Thyroid gland (tissue), 4 donors: ENCODE measurements around the gene PAPOLG. TPM values are rescaled to one million over a fixed set of nuclear protein-coding genes. Genes with fewer than 3 reads are reported as not detected.

Source experiments
- DNase-seq, 2 donors: peaks; one replicate each; pipeline ENCODE4 v3.0.0-alpha.2; 2019
- H3K27ac ChIP-seq, 3 donors: fragments of 200-600 bp; sonication (generic); 1 replicate in 2 of 3; 2 replicates in 1 of 3; pipeline ENCODE4 v1.5.1; 2016 to 2019; ENCODE audit warnings: mild to moderate bottlenecking in 1 of 3, moderate library complexity in 1 of 3
- H3K27me3 ChIP-seq: fragments of 200-600 bp; sonication (generic); one replicate; pipeline ENCODE4 v1.5.1; 2019
- H3K36me3 ChIP-seq, 2 donors: fragments of 200-600 bp; sonication (generic); one replicate each; pipeline ENCODE4 v1.5.1; 2016 to 2019
- H3K4me1 ChIP-seq, 2 donors: fragments of 200-600 bp; sonication (generic); one replicate each; pipeline ENCODE4 v1.5.1; 2017 to 2019
- H3K4me3 ChIP-seq, 3 donors: fragments of 200-600 bp; sonication (generic); replicated peaks in 1 of 3; 1 replicate in 2 of 3; 2 replicates in 1 of 3; pipeline ENCODE4 v1.5.1; 2016; ENCODE audit warnings: mild to moderate bottlenecking in 1 of 3
- H3K9me3 ChIP-seq: fragments of 200-600 bp; sonication (generic); one replicate; pipeline ENCODE4 v1.5.1; 2017
- POLR2A ChIP-seq, 2 donors: fragments of 450-650 bp; IDR thresholded peaks; one replicate each; pipeline ENCODE4 v1.6.1; 2017; ENCODE audit warnings: antibody characterized with exemption in 2 of 2, mild to moderate bottlenecking in 2 of 2, moderate library complexity in 1 of 2
- WGBS, 2 donors: methylation state at CpG; one replicate each; pipeline ENCODE4 v1.1.5; 2017; 5-methylcytosine and 5-hydroxymethylcytosine counted together
- intact Hi-C: fragments of 100-400 bp; cut with DNase I; formaldehyde crosslinking; loops from one replicate; pipeline ENCODE4 v1.15.1; 2023
- total RNA-seq, 4 donors: library from RNA; depleted of rRNA; stranded (reverse); fragments of >200 nt; gene quantifications; one replicate each; pipeline ENCODE4 v1.2.3, GENCODE V29; 2016
- TF ChIP-seq, protein P1 (sequence below), 6 experiments: fragments of 200-600 bp in 3 of 6; fragments of 450-650 bp in 3 of 6; sonication (generic) in 3 of 6; IDR thresholded peaks; one replicate each; pipeline ENCODE4 v1.5.1; 2016 to 2019; ENCODE audit warnings: antibody characterized with exemption in 6 of 6, mild to moderate bottlenecking in 2 of 6, inconsistent platforms in 1 of 6, moderate library complexity in 1 of 6

Gene PAPOLG
- total RNA-seq, 4 donors from 2014 or later = 37.4 to 63.2 (median 41.4) TPM

DNA sequence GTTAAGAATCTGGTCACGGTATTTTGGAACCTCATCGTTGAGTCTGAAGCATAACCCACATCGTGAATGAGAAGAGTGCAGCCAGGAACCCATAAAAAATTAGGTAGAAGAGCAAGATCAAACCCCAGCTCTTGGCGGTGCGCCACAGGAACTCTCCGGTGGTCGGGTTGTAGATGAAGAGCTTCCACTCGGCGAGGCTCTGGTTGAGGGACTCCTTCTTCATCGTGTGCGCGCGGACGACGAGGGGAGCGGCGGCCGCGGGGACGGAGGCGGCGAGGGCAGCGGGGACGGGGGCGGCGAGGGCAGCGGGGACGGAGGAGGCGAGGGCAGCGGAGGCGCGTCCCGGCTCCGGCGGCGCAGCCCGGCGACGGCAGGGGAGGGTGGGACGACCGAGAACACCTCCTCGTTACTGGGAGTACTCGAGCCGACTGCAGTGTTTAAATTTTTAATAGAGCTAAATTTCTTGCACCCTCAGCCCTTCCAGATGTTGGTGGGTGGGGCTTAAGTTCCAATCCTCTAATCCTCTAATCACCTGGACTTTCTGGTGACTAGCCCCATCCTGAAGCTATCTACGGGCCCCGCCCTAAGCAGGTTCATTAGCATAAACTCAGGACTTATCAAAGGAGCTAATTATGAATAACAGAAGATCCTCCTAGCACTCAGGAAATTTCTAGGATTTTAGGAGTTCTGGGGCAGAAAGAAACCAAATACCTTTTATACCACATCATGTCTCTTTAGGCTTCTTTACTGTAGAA lies 20.4 kb upstream of the PAPOLG start:
- peak; percentile 22 to 26 for DNase-seq
- WGBS, 2 donors = 1 to 3% methylated on average over 9 to 46 of the region's 46 CpGs
- Histone ChIP-seq H3K9me3 (no peaks in the 10 kb centered on the region), H3K36me3 (no peaks in the 10 kb centered on the region), H3K4me1 (no peaks in the 10 kb centered on the region), H3K4me3 (peak overlapping the region in 2 of 3 donors; percentile 28 to 35), H3K27ac (no peak overlapping the region), H3K27me3 (no peaks in the 10 kb centered on the region)
- intact Hi-C loops = no loop called here
- no peak for TF ChIP-seq POLR2A (IDR thresholded peaks at IDR 0.05)
- TF ChIP-seq, protein P1, sequence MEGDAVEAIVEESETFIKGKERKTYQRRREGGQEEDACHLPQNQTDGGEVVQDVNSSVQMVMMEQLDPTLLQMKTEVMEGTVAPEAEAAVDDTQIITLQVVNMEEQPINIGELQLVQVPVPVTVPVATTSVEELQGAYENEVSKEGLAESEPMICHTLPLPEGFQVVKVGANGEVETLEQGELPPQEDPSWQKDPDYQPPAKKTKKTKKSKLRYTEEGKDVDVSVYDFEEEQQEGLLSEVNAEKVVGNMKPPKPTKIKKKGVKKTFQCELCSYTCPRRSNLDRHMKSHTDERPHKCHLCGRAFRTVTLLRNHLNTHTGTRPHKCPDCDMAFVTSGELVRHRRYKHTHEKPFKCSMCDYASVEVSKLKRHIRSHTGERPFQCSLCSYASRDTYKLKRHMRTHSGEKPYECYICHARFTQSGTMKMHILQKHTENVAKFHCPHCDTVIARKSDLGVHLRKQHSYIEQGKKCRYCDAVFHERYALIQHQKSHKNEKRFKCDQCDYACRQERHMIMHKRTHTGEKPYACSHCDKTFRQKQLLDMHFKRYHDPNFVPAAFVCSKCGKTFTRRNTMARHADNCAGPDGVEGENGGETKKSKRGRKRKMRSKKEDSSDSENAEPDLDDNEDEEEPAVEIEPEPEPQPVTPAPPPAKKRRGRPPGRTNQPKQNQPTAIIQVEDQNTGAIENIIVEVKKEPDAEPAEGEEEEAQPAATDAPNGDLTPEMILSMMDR (IDR thresholded peaks at IDR 0.05) = no peak

DNA sequence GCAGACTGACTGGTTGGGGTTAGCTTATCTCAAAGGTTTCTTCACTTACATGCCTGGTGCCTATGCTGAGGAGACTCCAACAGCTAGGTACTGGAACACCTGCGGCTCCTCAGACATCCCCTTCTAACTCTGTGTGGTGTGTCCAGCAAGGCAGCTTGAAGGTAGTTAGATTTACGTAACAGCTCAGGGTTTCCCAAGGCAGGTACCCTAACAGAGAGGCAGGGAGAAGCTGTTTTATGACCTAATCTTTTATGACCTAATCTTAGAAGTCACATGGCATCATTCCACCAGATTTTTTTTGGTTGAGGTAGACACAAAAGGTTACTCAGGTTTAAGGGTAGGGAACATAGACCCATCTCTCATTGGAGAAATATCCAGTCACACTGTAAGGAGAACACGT lies 17.4 kb upstream of the PAPOLG start:
- intact Hi-C loops = no loop called here
- H3K27ac ChIP-seq = no peak overlapping the region
- 66 to 68% methylated on average over 2 to 3 of the region's 3 CpGs for WGBS, 2 donors
- H3K36me3 ChIP-seq = no peaks in the 10 kb centered on the region
- H3K9me3 ChIP-seq = no peaks in the 10 kb centered on the region
- no peaks in the 10 kb centered on the region for H3K27me3 ChIP-seq
- TF ChIP-seq, protein P1 (IDR thresholded peaks at IDR 0.05) = no peak
- TF ChIP-seq POLR2A (IDR thresholded peaks at IDR 0.05) = no peak
- no peak overlapping the region for H3K4me3 ChIP-seq
- DNase-seq = no peak
- no peaks in the 10 kb centered on the region for H3K4me1 ChIP-seq

DNA sequence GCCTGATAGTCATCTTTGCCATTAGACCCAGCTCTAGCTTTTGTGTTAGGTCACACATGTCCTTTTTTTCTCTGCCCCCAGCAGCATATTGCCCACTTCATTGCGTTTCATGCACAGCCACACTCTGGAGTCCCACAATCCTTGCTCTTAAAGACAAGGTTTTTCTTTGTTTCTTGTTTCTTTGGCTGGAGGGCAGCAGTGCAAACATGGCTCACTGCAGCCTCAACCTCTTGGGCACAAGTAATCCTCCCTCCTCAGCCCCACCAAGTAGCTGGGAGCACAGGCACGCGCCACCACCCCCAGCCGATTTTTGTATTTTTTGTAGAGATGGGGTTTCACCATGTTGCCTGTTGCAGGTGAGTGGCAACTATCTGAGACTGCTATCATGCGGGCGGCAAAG lies 16.9 kb upstream of the PAPOLG start:
- intact Hi-C loops = no loop called here
- Histone ChIP-seq H3K36me3 (no peaks in the 10 kb centered on the region), H3K27ac (peak overlapping the region in 1 of 3 donors; percentile 2), H3K4me3 (no peak overlapping the region), H3K9me3 (no peaks in the 10 kb centered on the region), H3K4me1 (no peaks in the 10 kb centered on the region), H3K27me3 (no peaks in the 10 kb centered on the region)
- WGBS, 2 donors = 26 to 36% methylated on average over 6 of the region's 6 CpGs
- DNase-seq = peak; percentile 67 to 77
- TF ChIP-seq, protein P1 (IDR thresholded peaks at IDR 0.05) = no peak
- no peak for TF ChIP-seq POLR2A (IDR thresholded peaks at IDR 0.05)

DNA sequence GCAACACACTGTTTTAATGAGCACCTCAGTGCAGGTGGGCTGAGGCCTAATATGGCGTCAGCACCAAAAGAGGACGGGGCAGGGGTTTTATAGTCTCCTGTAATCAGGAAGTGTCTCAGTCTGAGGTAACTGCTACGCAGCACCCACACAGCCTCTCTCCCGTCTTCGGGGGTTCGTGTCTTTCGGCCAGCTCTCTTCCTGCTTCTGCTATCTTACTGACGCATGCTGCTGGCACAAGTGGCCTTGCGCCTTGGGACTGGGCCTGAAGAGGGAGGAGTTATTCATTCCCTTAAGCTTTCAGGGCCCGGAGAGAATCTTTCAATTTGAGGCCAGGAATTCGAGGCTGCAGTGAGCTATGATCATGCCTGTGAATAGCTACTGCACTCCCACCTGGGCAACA lies 14.5 kb upstream of the PAPOLG start:
- Histone ChIP-seq H3K27me3 (no peaks in the 10 kb centered on the region), H3K27ac (no peak overlapping the region), H3K4me3 (no peak overlapping the region), H3K4me1 (no peaks in the 10 kb centered on the region), H3K36me3 (no peaks in the 10 kb centered on the region), H3K9me3 (no peaks in the 10 kb centered on the region)
- DNase-seq = no peak
- intact Hi-C loops = no loop called here
- 92 to 95% methylated on average over 11 of the region's 11 CpGs for WGBS, 2 donors
- no peak for TF ChIP-seq POLR2A (IDR thresholded peaks at IDR 0.05)
- TF ChIP-seq, protein P1 (IDR thresholded peaks at IDR 0.05) = no peak

DNA sequence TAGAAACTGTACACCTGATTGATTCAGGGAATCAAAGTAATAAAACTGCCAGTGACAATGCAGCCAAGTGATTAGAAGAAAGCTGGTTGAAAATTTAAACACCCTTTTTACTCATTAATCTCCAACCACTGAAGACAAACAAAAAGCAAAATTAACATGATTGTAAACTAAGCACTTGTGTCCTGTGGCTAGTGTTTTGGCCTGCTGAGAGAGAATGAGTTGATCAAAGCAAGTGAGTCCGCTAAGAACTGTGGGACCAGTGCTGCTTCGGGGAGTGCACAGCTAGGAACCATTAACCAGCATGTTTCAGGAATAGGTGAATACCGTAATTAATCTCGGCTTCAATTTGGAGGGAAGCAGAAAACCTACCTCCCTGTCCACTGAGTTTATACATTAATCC lies 13.6 kb upstream of the PAPOLG start:
- Histone ChIP-seq H3K4me1 (no peaks in the 10 kb centered on the region), H3K27ac (no peak overlapping the region), H3K27me3 (no peaks in the 10 kb centered on the region), H3K36me3 (no peaks in the 10 kb centered on the region), H3K4me3 (no peak overlapping the region), H3K9me3 (no peaks in the 10 kb centered on the region)
- WGBS, 2 donors = 83 to 85% methylated on average over 4 of the region's 4 CpGs
- no peak for DNase-seq
- intact Hi-C loops = no loop called here
- no peak for TF ChIP-seq POLR2A (IDR thresholded peaks at IDR 0.05)
- TF ChIP-seq, protein P1 (IDR thresholded peaks at IDR 0.05) = no peak
